T-cell (primary cell): ENCODE measurements around the gene ATAT1. TPM values are rescaled to one million over a fixed set of nuclear protein-coding genes. Genes with fewer than 3 reads are reported as not detected.
A peak's percentile ranks its signal among the peaks of the same experiment; 100 is the strongest.

Experiments
- ATAC-seq, 4 experiments: fragments of 200-7000 bp in 3 of 4; fragments of 150-1000 bp in 1 of 4; cut with Tn5 transposase; replicated peaks in 1 of 4; 1 replicate in 3 of 4; 2 replicates in 1 of 4; pipeline ENCODE4 v1.10.0; 2021; ENCODE audit warnings: moderate library complexity in 3 of 4, mild to moderate bottlenecking in 2 of 4, moderate number of reproducible peaks in 1 of 4
- CTCF ChIA-PET, 2 donors: fragments of 300-600 bp; sonication (Branson Sonifier 250); formaldehyde crosslinking; loops; one replicate each; lab custom pipeline; 2022; ENCODE audit warnings: antibody characterized with exemption in 2 of 2; lab: Charles Lee
- POLR2A ChIA-PET, 2 donors: fragments of 300-600 bp; sonication (Branson Sonifier 250); formaldehyde crosslinking; loops; one replicate each; lab custom pipeline; 2022; ENCODE audit warnings: antibody characterized with exemption in 2 of 2; lab: Charles Lee
- DNase-seq, 35 experiments: peaks; one replicate each; pipeline versions ENCODE4 v3.0.0 to v3.0.0-alpha.2; 2013 to 2023
- H3K27ac ChIP-seq: one replicate; pipeline ENCODE4 v1.5.1; 2013; ENCODE audit warnings: low read length
- H3K27me3 ChIP-seq, 2 experiments: replicated peaks in 1 of 2; 1 replicate in 1 of 2; 2 replicates in 1 of 2; pipeline versions ENCODE4 v1.6.1 to v1.7.0; 2013; ENCODE audit warnings: low read length in 1 of 2, mixed read lengths in 1 of 2; ENCODE audit not compliant: control insufficient read depth in 2 of 2, insufficient read depth in 2 of 2; ENCODE audit errors: extremely low read depth in 1 of 2
- H3K36me3 ChIP-seq, 2 donors: 1 replicate in 1 of 2; 2 replicates in 1 of 2; pipeline versions ENCODE4 v1.6.1 to v1.7.0; 2013; ENCODE audit warnings: low read length in 1 of 2; ENCODE audit not compliant: control insufficient read depth in 2 of 2, insufficient read depth in 1 of 2; ENCODE audit errors: extremely low read depth in 1 of 2
- H3K4me1 ChIP-seq, 2 experiments: 1 replicate in 1 of 2; 2 replicates in 1 of 2; pipeline versions ENCODE4 v1.6.1 to v1.7.0; 2013; ENCODE audit warnings: low read length in 2 of 2, mixed read lengths in 1 of 2; ENCODE audit not compliant: insufficient read depth in 2 of 2, control insufficient read depth in 1 of 2; ENCODE audit errors: extremely low read depth in 1 of 2
- H3K4me3 ChIP-seq, 2 donors: 1 replicate in 1 of 2; 2 replicates in 1 of 2; pipeline versions ENCODE4 v1.5.1 to v1.7.0; 2013; ENCODE audit warnings: mild to moderate bottlenecking in 2 of 2, low read length in 1 of 2, moderate library complexity in 1 of 2; ENCODE audit not compliant: control insufficient read depth in 1 of 2; ENCODE audit errors: extremely low read depth in 1 of 2
- H3K9me3 ChIP-seq: 2 replicates; pipeline ENCODE4 v1.7.0; 2013
- H3K27ac Mint-ChIP-seq, 2 donors: one replicate each; pipeline ENCODE4 v1.8.0; 2020 to 2021; ENCODE audit warnings: mild to moderate bottlenecking in 2 of 2, mixed read lengths in 2 of 2
- H3K27me3 Mint-ChIP-seq, 2 donors: one replicate each; pipeline ENCODE4 v1.8.0; 2021 to 2022; ENCODE audit warnings: mixed read lengths in 2 of 2
- H3K36me3 Mint-ChIP-seq: one replicate; pipeline ENCODE4 v1.8.0; 2021; ENCODE audit warnings: mixed read lengths
- H3K4me1 Mint-ChIP-seq, 3 donors: one replicate each; pipeline ENCODE4 v1.8.0; 2020 to 2022; ENCODE audit warnings: mixed read lengths in 3 of 3, mild to moderate bottlenecking in 1 of 3
- H3K4me3 Mint-ChIP-seq, 3 donors: one replicate each; pipeline ENCODE4 v1.8.0; 2020 to 2022; ENCODE audit warnings: mild to moderate bottlenecking in 3 of 3, mixed read lengths in 3 of 3, moderate library complexity in 3 of 3
- H3K9me3 Mint-ChIP-seq, 3 donors: one replicate each; pipeline ENCODE4 v1.8.0; 2020 to 2022; ENCODE audit warnings: mixed read lengths in 3 of 3
- WGBS: methylation state at CpG from one replicate; pipeline ENCODE4 v1.1.5; 2013; ENCODE audit warnings: missing lambda C conversion rate; ENCODE audit not compliant: insufficient coverage; 5-methylcytosine and 5-hydroxymethylcytosine counted together
- total RNA-seq, 35 experiments: library from RNA in 6 of 35; stranded (reverse) in 6 of 35; fragments of 120-200 nt in 1 of 35; gene quantifications; one replicate each; pipeline versions ENCODE4 v1.2.1 to v1.2.4 and lab custom pipeline; 2013 to 2026

The ATAT1 gene
- total RNA-seq, 5 donors from 2014 or later (not counting 1 experiment from before 2014, with no cell fraction given), result 6.9 to 11.8 (median 10.4) TPM

DNA sequence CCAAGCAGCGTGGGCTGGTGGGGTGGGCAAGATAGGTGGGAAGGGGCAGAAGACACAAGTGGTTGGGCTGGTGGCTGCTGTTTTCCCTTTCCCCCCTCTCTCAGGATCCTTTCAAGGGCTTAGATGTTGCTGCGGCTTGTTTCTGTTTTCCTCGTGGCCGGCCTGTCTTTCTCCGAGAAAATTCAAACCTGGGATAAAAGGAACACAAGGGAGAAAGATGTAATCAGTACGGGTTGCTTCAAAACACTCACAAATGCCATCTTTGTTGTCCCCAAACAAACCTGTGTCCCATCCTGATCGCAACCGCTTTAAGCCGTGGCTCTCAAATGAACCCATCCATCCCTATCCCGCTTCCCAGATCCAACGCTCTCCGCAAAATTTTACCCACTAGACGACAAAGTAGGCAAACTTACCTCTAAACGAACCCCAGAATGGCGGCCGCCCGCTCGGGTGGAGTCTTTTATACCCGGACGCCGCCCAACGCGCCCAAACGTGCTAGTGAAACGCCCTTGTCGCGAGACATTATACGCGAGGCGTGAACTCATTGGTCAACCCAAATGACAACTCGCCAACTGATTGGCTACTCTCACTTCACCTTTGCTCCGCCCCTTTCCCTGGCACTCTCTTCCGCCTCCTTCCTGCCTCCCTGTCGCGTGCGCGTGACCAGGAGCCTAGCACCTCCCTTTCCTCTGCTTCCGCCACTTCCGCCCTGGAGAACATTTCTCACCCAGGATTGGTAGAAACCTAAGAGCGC, 9.7 kb upstream of the ATAT1 start, which contains the start of gene PPP1R10:
Gene PPP1R10 (minus strand): TSS at position 433 of the 754 bp plus-strand sequence. CDS start 7,299 bp downstream, outside the sequence.
- Histone ChIP-seq H3K9me3 (no peaks in the 10 kb centered on the region), H3K4me3 (peak within 1 kb of the TSS; percentile 88 to 100), H3K27ac (peak within 1 kb of the TSS; percentile 100), H3K4me1 (peaks cover 29 to 33% of the 10 kb centered on the region in 2 experiments), H3K36me3 (peaks cover 7 to 33% of the 10 kb centered on the region in 2 donors), H3K27me3 (no peaks in the 10 kb centered on the region)
- WGBS, result under 1% methylated on average over 34 of the region's 40 CpGs
- Mint-ChIP-seq H3K36me3 (peaks cover 39% of the 10 kb centered on the region), H3K27ac (peak within 1 kb of the TSS; percentile 100), H3K4me3 (peak within 1 kb of the TSS; percentile 93 to 100 (median 98)), H3K4me1 (peaks cover 42 to 49% (median 43%) of the 10 kb centered on the region in 3 donors), H3K27me3 (peaks cover 0 to 2% of the 10 kb centered on the region in 2 donors), H3K9me3 (no peaks in the 10 kb centered on the region)
- ChIA-PET CTCF (interaction anchor here (0.7 to 1.2 kb wide), 3 partner anchors 9 to 270 kb away, joined by 3 to 5 read pairs (median 3); partner anchors contain the start of genes ABCF1 (in 1 of the 2) and ATAT1 (in 1 of the 2)), POLR2A (interaction anchor here in 1 of 2 donors (0.5 to 0.8 kb wide), 2 partner anchors 75 to 104 kb away, joined by 3 read pairs; no protein-coding TSS in a partner anchor)
- peak; percentile 94 to 100 (median 98) for DNase-seq
- peak; percentile 78 to 81 (median 78) for ATAC-seq

DNA sequence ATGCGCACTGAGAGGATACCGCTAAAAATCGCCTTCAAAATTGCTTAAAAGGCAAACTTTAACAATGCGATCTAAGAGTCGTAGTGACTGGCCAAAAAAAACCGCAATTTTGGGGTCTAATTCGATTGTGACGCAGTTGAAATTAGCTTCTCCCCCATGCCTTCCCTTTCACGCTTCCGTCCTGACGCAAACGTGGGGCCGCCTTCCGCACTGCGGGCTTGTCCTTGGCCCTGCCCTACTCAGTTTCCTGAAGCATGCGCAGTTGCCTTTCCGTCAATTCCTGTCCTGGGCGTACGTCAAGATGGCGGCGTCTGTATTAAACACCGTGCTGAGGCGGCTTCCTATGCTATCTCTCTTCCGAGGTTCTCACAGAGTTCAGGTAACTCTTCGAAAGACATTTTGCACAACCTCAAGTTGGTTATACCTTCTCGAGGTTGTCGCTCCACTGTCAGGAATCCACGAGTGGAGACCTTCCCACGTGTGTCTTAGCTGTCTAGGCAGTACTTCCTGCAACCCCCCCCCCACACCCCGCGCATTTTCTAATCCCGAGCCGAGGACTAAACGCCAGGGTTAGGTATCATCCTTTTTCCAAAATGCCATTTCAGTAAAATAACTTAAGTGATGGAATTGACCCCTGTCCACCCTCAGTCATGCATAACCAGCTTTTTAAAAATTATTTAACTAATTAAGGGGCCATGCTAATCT, 9.0 kb upstream of the ATAT1 start, which contains the start of gene MRPS18B:
Gene MRPS18B (plus strand): TSS at position 276 of the 705 bp plus-strand sequence. CDS start 26 bp downstream, at position 302.
- Histone ChIP-seq H3K9me3 (no peaks in the 10 kb centered on the region), H3K27me3 (no peaks in the 10 kb centered on the region), H3K36me3 (peaks cover 7 to 38% of the 10 kb centered on the region in 2 donors), H3K27ac (peak within 1 kb of the TSS; percentile 100), H3K4me3 (peak within 1 kb of the TSS; percentile 88 to 100), H3K4me1 (peaks cover 27 to 31% of the 10 kb centered on the region in 2 experiments)
- Mint-ChIP-seq H3K27me3 (peaks cover 0 to 2% of the 10 kb centered on the region in 2 donors), H3K36me3 (peaks cover 43% of the 10 kb centered on the region), H3K4me1 (peaks cover 37 to 45% (median 38%) of the 10 kb centered on the region in 3 donors), H3K9me3 (no peaks in the 10 kb centered on the region), H3K4me3 (peak within 1 kb of the TSS; percentile 93 to 100 (median 98)), H3K27ac (peak within 1 kb of the TSS; percentile 100)
- DNase-seq (peak; percentile 91 to 100 (median 99)), ATAC-seq (peak; percentile 77 to 83 (median 79))
- WGBS, result 0% methylated on average over 34 of the region's 34 CpGs
- ChIA-PET POLR2A (interaction anchor here (0.5 to 0.8 kb wide), 6 partner anchors 31 to 104 kb away, joined by 3 to 11 read pairs (median 3); partner anchors contain the start of gene MDC1 (in 1 of the 2)), CTCF (interaction anchor here (0.7 to 1.7 kb wide), 7 partner anchors 8 to 269 kb away, joined by 3 to 5 read pairs (median 3); partner anchors contain the start of genes ABCF1 (in 1 of the 2), ATAT1 (in 1 of the 2) and DHX16 (in 1 of the 2))

DNA sequence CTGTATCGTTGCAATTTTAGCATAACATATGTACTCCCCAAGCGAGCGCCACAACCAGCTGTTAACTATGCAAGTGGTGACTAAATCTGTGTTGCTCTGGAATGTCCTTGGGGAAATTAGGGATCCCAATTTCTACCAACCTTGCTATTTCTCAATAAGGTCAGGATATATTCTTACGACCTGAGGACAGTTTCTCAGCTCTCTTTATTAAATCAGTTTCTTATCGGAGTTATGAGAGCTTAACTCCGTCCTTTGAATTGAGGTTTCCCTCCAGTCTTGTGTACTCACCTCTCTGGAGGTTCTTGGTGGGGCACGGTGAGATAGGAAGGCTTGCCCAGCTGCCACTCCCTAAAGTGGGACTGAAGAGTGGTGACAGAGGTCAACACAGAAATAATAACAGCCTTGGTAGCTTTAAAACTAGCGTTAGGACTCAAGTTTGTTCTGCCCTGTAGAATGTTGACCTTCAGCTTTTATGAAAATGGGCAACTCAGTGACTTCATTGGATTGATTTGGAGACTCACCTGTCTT, 8.3 kb upstream of the ATAT1 start:
- CTCF ChIA-PET, result interaction anchor here (0.9 to 1.7 kb wide), 6 partner anchors 8 to 104 kb away, joined by 3 to 5 read pairs (median 4); partner anchors contain the start of genes ABCF1 (in 1 of the 2), ATAT1 (in 1 of the 2) and DHX16 (in 1 of the 2)
- peak overlapping the region; percentile 100 for H3K27ac ChIP-seq
- no peak for DNase-seq
- H3K9me3 Mint-ChIP-seq, result no peaks in the 10 kb centered on the region
- peaks cover 0 to 2% of the 10 kb centered on the region in 2 donors for H3K27me3 Mint-ChIP-seq
- POLR2A ChIA-PET, result interaction anchor here (0.6 to 0.8 kb wide), 5 partner anchors 31 to 103 kb away, joined by 3 to 11 read pairs (median 3); partner anchors contain the start of gene MDC1 (in 1 of the 2)
- H3K27ac Mint-ChIP-seq, result peak overlapping the region; percentile 100
- H3K4me3 ChIP-seq, result peak overlapping the region; percentile 85 to 88
- 0% methylated on average over 1 of the region's 8 CpGs for WGBS
- H3K36me3 ChIP-seq, result peaks cover 7 to 42% of the 10 kb centered on the region in 2 donors
- H3K9me3 ChIP-seq, result no peaks in the 10 kb centered on the region
- peaks cover 21 to 29% of the 10 kb centered on the region in 2 experiments for H3K4me1 ChIP-seq
- H3K36me3 Mint-ChIP-seq, result peaks cover 44% of the 10 kb centered on the region
- no peak for ATAC-seq
- H3K27me3 ChIP-seq, result no peaks in the 10 kb centered on the region
- peak overlapping the region; percentile 93 to 100 (median 98) for H3K4me3 Mint-ChIP-seq
- peaks cover 30 to 39% (median 32%) of the 10 kb centered on the region in 3 donors for H3K4me1 Mint-ChIP-seq

DNA sequence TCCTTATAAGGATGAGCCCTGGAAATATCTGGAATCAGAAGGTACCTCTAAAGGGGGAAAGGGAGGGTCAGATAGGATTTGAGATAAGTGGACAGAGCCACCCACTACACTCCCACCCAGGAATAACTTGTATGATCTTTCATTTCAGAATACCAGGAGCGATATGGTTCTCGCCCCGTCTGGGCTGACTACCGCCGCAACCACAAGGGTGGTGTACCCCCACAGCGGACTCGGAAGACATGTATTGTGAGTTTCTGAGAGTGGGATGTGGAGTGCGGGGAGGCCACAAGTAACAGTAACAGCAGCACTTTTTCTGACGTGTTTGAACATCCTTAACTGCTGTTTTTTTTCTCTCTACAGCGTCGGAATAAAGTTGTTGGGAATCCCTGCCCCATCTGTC, 7.1 kb upstream of the ATAT1 start:
- Mint-ChIP-seq H3K9me3 (no peaks in the 10 kb centered on the region), H3K27ac (peak overlapping the region; percentile 48 to 73), H3K4me1 (peaks cover 18 to 27% (median 20%) of the 10 kb centered on the region in 3 donors), H3K36me3 (peaks cover 43% of the 10 kb centered on the region), H3K27me3 (peaks cover 0 to 2% of the 10 kb centered on the region in 2 donors), H3K4me3 (peak overlapping the region; percentile 93 to 100 (median 98))
- Histone ChIP-seq H3K9me3 (no peaks in the 10 kb centered on the region), H3K27ac (no peak overlapping the region), H3K4me3 (no peak overlapping the region), H3K4me1 (peaks cover 10 to 17% of the 10 kb centered on the region in 2 experiments), H3K36me3 (peaks cover 10 to 54% of the 10 kb centered on the region in 2 donors), H3K27me3 (no peaks in the 10 kb centered on the region)
- no CpG with 5 or more reads among the region's 11 CpGs for WGBS
- DNase-seq (no peak), ATAC-seq (no peak)
- POLR2A ChIA-PET, result interaction anchor here in 1 of 2 donors (0.5 kb wide), 1 partner anchor 679 kb away, joined by 4 read pairs; no protein-coding TSS in a partner anchor
- CTCF ChIA-PET, result no interaction called here

DNA sequence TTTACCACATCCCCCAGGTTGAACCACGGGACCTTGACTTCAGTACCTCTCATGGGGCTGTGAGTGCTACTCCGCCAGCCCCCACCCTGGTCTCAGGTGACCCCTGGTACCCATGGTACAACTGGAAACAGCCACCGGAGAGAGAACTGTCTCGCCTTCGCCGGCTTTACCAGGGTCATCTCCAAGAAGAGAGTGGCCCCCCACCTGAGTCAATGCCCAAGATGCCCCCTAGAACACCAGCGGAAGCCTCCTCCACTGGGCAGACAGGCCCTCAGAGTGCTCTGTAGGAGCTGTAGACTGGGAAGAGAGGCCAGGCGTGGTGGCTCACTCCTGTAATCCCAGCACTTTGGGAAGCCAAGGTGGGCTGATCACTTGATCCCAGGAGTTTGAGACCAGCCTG, 1.2 kb upstream of the ATAT1 start:
- Histone ChIP-seq H3K4me1 (peaks cover 7 to 20% of the 10 kb centered on the region in 2 experiments), H3K36me3 (peaks cover 15 to 49% of the 10 kb centered on the region in 2 donors), H3K4me3 (no peak overlapping the region), H3K27me3 (no peaks in the 10 kb centered on the region), H3K9me3 (no peaks in the 10 kb centered on the region), H3K27ac (peak overlapping the region; percentile 81)
- whole genome bisulfite sequencing, result 93% methylated on average over 4 of the region's 8 CpGs
- ChIA-PET CTCF (interaction anchor here in 1 of 2 donors (0.6 to 1.1 kb wide), 2 partner anchors 8 to 142 kb away, joined by 3 read pairs; partner anchors contain the start of gene MRPS18B), POLR2A (no interaction called here)
- peaks cover 25 to 30% (median 26%) of the 10 kb centered on the region in 3 donors for H3K4me1 Mint-ChIP-seq
- H3K4me3 Mint-ChIP-seq, result peak overlapping the region in 1 of 3 donors; percentile 87
- no peak for ATAC-seq
- DNase-seq, result no peak
- H3K36me3 Mint-ChIP-seq, result peaks cover 28% of the 10 kb centered on the region
- peak overlapping the region; percentile 18 to 94 for H3K27ac Mint-ChIP-seq
- H3K27me3 Mint-ChIP-seq, result no peaks in the 10 kb centered on the region
- H3K9me3 Mint-ChIP-seq, result no peaks in the 10 kb centered on the region
